ENCODE measurements around the gene TCF7.

TCF7 gene

DNA sequence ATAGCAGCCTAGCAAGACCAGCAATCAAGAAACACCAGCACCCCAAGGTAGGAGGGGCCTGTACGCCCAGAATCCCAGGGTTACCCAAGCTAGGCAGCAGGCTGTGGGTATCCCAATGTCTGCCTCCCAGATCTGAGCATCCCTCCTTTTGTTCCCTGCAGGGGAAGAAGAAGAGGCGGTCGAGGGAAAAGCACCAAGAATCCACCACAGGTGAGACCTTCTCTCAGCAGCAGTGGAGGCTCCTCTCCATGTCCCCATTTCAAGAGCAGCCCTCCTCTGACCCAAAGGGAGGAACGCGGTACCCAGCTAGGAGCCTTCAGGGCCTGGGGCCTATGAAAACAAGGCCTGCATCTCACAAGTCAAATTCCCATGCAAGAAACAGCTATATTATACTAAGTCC is 28.9 kb downstream of the TCF7 start:
- H3K27me3 ChIP-seq (ENCODE audit: insufficient read depth, poor library complexity, severe bottlenecking) = no peaks in the 10 kb centered on the region

DNA sequence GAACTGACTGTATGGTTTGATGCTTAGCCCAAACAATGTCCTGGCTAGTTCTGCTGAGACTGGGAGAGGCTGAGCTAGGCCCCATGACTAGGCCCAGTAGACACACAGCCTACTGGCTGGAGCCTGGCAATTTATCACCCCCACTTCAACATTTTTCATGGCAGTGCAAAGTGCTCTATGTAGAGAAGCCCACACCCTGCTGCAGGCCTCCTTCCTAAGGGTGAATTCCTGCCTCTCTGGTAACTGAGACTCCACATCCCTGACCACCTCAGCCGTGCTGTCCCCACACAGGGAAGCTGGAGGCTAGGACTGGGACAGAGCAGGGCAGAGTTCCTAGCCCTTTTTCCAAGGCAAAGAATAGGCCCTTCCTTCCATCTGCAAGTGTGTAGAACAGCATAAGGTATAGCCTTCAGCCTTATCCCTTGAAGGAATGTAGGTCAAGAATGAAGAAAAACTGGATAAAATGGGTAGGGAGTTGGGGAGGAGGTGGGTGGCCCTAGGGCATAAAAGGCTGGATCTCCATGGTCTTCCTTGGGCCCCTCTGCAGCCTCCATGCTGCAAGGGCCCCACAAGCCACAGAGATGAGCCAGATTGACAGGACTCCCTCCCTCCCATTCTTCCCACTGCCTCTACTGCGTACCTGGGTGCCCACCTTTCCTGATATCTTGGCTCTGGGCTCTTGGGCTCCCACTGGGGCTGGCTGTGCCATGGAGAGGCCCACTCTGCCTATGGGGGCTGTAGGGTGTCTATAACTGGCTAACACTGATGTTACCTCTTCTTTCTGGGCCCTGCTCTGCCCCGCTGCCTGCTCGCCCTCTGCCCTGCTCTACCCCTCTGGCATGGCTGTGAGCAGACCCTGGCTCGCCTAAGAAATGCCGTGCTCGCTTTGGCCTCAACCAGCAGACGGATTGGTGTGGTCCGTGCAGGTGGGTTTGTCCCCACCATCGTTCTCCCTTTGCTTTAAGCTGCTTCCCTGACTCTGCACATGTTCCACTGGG is 29.8 kb downstream of the TCF7 start:
- H3K27me3 ChIP-seq (ENCODE audit: insufficient read depth, poor library complexity, severe bottlenecking) = no peaks in the 10 kb centered on the region
- no peak overlapping the region for H3K4me3 ChIP-seq (replicated peaks; ENCODE audit: insufficient read depth, low read length)
- TF ChIP-seq POLR2AphosphoS5 (IDR thresholded peaks at IDR 0.05; ENCODE audit: low read depth) (no peak), SPI1 (IDR thresholded peaks at IDR 0.05; ENCODE audit: borderline replicate concordance, low read depth) (no peak), GABPA (IDR thresholded peaks at IDR 0.05; ENCODE audit: low read depth) (no peak)
- TF ChIP-seq, protein P1, sequence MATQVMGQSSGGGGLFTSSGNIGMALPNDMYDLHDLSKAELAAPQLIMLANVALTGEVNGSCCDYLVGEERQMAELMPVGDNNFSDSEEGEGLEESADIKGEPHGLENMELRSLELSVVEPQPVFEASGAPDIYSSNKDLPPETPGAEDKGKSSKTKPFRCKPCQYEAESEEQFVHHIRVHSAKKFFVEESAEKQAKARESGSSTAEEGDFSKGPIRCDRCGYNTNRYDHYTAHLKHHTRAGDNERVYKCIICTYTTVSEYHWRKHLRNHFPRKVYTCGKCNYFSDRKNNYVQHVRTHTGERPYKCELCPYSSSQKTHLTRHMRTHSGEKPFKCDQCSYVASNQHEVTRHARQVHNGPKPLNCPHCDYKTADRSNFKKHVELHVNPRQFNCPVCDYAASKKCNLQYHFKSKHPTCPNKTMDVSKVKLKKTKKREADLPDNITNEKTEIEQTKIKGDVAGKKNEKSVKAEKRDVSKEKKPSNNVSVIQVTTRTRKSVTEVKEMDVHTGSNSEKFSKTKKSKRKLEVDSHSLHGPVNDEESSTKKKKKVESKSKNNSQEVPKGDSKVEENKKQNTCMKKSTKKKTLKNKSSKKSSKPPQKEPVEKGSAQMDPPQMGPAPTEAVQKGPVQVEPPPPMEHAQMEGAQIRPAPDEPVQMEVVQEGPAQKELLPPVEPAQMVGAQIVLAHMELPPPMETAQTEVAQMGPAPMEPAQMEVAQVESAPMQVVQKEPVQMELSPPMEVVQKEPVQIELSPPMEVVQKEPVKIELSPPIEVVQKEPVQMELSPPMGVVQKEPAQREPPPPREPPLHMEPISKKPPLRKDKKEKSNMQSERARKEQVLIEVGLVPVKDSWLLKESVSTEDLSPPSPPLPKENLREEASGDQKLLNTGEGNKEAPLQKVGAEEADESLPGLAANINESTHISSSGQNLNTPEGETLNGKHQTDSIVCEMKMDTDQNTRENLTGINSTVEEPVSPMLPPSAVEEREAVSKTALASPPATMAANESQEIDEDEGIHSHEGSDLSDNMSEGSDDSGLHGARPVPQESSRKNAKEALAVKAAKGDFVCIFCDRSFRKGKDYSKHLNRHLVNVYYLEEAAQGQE (IDR thresholded peaks at IDR 0.05; ENCODE audit: insufficient replicate concordance, low read depth) = no peak
- TF ChIP-seq, protein P2, sequence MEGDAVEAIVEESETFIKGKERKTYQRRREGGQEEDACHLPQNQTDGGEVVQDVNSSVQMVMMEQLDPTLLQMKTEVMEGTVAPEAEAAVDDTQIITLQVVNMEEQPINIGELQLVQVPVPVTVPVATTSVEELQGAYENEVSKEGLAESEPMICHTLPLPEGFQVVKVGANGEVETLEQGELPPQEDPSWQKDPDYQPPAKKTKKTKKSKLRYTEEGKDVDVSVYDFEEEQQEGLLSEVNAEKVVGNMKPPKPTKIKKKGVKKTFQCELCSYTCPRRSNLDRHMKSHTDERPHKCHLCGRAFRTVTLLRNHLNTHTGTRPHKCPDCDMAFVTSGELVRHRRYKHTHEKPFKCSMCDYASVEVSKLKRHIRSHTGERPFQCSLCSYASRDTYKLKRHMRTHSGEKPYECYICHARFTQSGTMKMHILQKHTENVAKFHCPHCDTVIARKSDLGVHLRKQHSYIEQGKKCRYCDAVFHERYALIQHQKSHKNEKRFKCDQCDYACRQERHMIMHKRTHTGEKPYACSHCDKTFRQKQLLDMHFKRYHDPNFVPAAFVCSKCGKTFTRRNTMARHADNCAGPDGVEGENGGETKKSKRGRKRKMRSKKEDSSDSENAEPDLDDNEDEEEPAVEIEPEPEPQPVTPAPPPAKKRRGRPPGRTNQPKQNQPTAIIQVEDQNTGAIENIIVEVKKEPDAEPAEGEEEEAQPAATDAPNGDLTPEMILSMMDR (IDR thresholded peaks at IDR 0.05; ENCODE audit: insufficient read depth, low read length) = no peak
- H3K27ac ChIP-seq (replicated peaks) = peak overlapping the region; percentile 5; the same call in 1 of the 2 replicates
- DNase-seq (ENCODE audit: low read depth in 1 of 2, low spot score in 1 of 2) = no peak

More for the DNA sequence above, 28.9 kb downstream of the TCF7 start:
- no peak overlapping the region for H3K27ac ChIP-seq (replicated peaks)
- H3K4me3 ChIP-seq (replicated peaks; ENCODE audit: insufficient read depth, low read length) = no peak overlapping the region
- TF ChIP-seq SPI1 (IDR thresholded peaks at IDR 0.05; ENCODE audit: borderline replicate concordance, low read depth) = no peak
- TF ChIP-seq, protein P1 (IDR thresholded peaks at IDR 0.05; ENCODE audit: insufficient replicate concordance, low read depth) = no peak
- no peak for TF ChIP-seq GABPA (IDR thresholded peaks at IDR 0.05; ENCODE audit: low read depth)
- no peak for TF ChIP-seq POLR2AphosphoS5 (IDR thresholded peaks at IDR 0.05; ENCODE audit: low read depth)
- TF ChIP-seq, protein P2 (IDR thresholded peaks at IDR 0.05; ENCODE audit: insufficient read depth, low read length) = no peak
- no peak for DNase-seq (ENCODE audit: low read depth in 1 of 2, low spot score in 1 of 2)

DNA sequence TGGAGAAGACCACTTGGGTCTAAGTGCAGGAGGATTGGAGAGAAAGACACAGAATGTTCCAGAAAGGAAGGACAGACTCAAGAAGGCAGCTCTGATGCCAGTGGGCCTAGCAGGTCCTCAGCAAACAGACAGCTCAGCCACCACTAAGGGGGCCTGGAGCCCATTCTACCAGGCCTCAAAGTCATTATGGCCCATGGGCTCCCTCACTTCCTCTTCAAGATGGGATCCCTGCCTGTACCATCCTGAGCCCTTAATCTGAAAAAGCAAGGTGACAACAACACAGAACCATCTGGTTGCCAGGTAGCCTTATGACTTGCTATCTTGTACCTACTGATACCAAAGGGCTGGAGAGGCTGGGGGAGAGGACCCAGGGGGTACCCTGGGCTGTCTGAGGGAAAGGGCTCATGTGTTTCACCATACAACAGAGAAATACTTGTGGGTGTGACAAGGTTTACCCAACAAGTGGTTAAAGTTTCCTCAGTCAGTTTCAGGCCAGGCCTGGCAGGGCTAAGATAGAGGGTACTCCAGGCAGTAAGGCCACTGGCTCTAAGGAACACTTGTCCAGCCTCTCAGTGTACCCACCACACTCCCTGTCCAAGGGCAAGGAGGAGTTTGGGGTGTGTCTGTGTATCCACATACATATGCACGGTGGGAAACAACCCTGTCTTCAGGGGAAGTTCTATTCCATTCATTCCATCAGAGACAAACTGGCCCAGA is 30.7 kb downstream of the TCF7 start:
- H3K27ac ChIP-seq (replicated peaks) = peak overlapping the region; percentile 5
- DNase-seq (ENCODE audit: low read depth in 1 of 2, low spot score in 1 of 2) = peak in 1 of 2 experiments; percentile 45
- no peak overlapping the region for H3K4me3 ChIP-seq (replicated peaks; ENCODE audit: insufficient read depth, low read length)
- TF ChIP-seq, protein P2 (IDR thresholded peaks at IDR 0.05; ENCODE audit: insufficient read depth, low read length) = no peak
- TF ChIP-seq GABPA (IDR thresholded peaks at IDR 0.05; ENCODE audit: low read depth) = no peak
- no peak for TF ChIP-seq SPI1 (IDR thresholded peaks at IDR 0.05; ENCODE audit: borderline replicate concordance, low read depth)
- TF ChIP-seq, protein P1 (IDR thresholded peaks at IDR 0.05; ENCODE audit: insufficient replicate concordance, low read depth) = no peak
- TF ChIP-seq POLR2AphosphoS5 (IDR thresholded peaks at IDR 0.05; ENCODE audit: low read depth) = no peak
- no peaks in the 10 kb centered on the region for H3K27me3 ChIP-seq (ENCODE audit: insufficient read depth, poor library complexity, severe bottlenecking)

Data from HL-60 (cell line).